GM19328 (cell line): ENCODE results near the gene USP47.

Experiments used
- ATAC-seq: cut with Tn5 transposase; IDR thresholded peaks from one replicate; pipeline ENCODE4 v1.9.1; 2021; ENCODE audit warnings: mild to moderate bottlenecking, moderate library complexity; ENCODE audit not compliant: unreplicated experiment

The USP47 gene

GRCh38 chr11:11979488-11980117, 137.8 kb downstream of the USP47 start:
- no peak for ATAC-seq

- no peak for ATAC-seq
Measured at GRCh38 chr11:11980200-11980599, 138.4 kb downstream of the USP47 start.

GRCh38 chr11:11980841-11981308, 139.1 kb downstream of the USP47 start:
- ATAC-seq, result no peak

- ATAC-seq, result no peak
Measured at GRCh38 chr11:11981364-11981763, 139.6 kb downstream of the USP47 start.

- ATAC-seq, result no peak
Measured at GRCh38 chr11:11981840-11982239, 140.1 kb downstream of the USP47 start.

- ATAC-seq, result no peak
Measured at GRCh38 chr11:11982461-11982860, 140.7 kb downstream of the USP47 start.

- ATAC-seq, result no peak
Measured at GRCh38 chr11:11982975-11983374, 141.2 kb downstream of the USP47 start.

- ATAC-seq, result no peak
Measured at GRCh38 chr11:11983427-11983826, 141.7 kb downstream of the USP47 start.

- ATAC-seq, result no peak
Measured at GRCh38 chr11:11984563-11984962, 142.8 kb downstream of the USP47 start.

- ATAC-seq, result no peak
Measured at GRCh38 chr11:11985016-11985715, 143.4 kb downstream of the USP47 start.

- no peak for ATAC-seq
Measured at GRCh38 chr11:11985954-11986949, 144.5 kb downstream of the USP47 start.

GRCh38 chr11:11987503-11988022, 145.8 kb downstream of the USP47 start:
- ATAC-seq, result no peak

- ATAC-seq, result no peak
Measured at GRCh38 chr11:11988099-11988651, 146.4 kb downstream of the USP47 start.

GRCh38 chr11:11988681-11989261, 147.0 kb downstream of the USP47 start:
- ATAC-seq, result no peak

GRCh38 chr11:11989774-11990744, 148.3 kb downstream of the USP47 start:
- ATAC-seq, result no peak

- ATAC-seq, result no peak
Measured at GRCh38 chr11:11992257-11993212, 150.8 kb downstream of the USP47 start.

GRCh38 chr11:11993839-11994238, 152.1 kb downstream of the USP47 start:
- ATAC-seq, result no peak

- ATAC-seq, result no peak
Measured at GRCh38 chr11:11995601-11996000, 153.8 kb downstream of the USP47 start.
